NCI-H1092 (cell line): Measurements from ENCODE around the gene LAMA2.

Experiments used
- DNase-seq: peaks from one replicate; lab custom pipeline; 2025; lab: John Stamatoyannopoulos, UW

Gene LAMA2

GRCh38 chr6:128914051-128914450 is 31.1 kb downstream of the LAMA2 start:
- no peak for DNase-seq

DNA sequence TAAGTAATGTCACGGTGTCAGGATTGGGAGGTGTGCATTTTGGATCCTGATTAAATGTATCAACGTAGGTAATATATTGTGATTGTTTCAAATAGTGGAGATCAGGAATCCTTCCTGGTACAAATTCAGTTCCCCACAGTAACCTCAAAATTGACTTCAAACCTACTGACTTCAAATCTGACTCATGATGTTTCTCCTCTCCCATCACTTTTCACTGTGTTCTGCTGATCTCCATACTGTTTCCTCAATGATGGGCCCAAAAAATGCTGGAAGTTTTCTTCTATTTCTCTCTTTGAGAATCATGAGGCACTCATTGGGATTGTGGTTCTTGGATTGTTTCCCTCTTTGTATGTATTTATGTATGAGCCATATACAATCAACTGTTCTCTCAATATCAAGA is 35.9 kb downstream of the LAMA2 start:
- no peak for DNase-seq

DNA sequence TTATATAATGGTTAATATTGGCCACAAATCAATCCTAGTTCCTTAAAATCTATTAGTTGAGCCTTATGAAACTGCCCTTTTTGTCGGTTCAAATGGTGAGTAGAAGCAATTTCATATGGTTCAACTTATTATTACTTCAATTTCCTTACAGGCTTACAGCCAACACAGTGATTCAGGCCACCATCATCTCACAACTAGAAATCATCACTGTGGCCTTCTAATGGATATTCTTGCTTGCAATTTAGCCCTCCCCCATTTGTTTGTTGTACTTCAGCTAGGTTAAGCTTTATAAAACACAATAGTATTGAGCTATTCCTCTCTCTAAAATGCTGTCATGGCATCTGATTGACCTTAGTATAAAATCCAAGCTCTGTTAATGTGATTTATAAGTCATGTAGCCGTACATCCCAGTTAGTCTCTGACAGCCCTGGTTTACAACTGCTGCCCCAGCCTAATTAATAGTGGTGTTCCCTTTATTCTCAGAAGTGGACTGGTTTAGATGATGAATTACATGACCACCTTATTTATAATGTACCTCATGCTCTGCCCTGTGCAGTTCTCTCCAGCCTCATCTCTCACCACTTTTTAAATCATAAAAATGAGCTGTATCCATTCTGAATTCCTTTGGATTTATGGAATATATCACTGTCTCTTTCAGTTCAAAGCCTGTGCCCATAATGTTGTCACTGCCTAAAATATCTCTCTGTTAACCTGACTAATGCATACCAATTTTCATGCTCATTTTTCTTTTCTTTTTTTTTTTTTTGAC is 36.7 kb downstream of the LAMA2 start:
- DNase-seq, result no peak

DNA sequence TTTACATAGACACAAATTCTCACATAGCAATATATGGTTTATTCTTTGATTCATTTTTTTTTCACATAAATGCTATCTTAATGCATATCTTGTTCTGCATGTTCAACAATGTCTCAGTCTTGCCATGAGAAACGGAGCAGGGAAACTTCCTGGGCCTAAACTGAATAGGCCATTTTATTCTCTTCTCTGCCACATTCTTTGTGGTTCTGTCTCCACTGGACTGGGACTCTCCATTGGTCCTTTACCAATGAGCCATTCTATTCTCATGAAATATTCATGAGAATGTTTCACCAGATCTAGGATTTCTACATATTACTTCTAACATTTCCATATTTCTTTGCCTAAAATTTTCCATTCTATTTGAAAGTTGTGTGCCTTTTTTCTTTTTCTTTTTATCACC is 42.8 kb downstream of the LAMA2 start:
- DNase-seq, result no peak

DNA sequence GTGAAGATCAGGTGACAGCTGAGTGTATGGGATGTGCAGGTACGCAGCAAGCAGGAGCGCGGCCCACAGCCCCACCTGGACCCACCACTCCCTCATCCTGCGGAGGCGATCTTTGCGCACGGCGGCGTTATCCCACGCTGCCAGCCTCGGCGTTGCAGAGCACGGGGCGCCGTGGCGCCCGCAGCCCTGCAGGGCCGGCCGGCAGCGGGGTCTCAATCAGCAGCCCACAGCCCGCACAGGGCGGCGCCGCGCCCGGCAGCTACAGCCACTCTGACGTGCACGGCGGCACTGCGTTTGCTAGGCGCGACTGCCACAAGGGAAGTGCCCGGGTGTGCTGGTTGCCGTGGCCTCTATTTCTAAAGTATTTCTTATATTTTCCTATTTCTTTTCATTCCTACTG is 46.9 kb downstream of the LAMA2 start:
- no peak for DNase-seq

- no peak for DNase-seq
Measured at GRCh38 chr6:128930321-128930720, 47.4 kb downstream of the LAMA2 start.

- no peak for DNase-seq
Measured at GRCh38 chr6:128932061-128932460, 49.1 kb downstream of the LAMA2 start.

GRCh38 chr6:128950864-128951263 is 67.9 kb downstream of the LAMA2 start:
- no peak for DNase-seq

- no peak for DNase-seq
Measured at GRCh38 chr6:128952902-128953301, 70.0 kb downstream of the LAMA2 start.

DNA sequence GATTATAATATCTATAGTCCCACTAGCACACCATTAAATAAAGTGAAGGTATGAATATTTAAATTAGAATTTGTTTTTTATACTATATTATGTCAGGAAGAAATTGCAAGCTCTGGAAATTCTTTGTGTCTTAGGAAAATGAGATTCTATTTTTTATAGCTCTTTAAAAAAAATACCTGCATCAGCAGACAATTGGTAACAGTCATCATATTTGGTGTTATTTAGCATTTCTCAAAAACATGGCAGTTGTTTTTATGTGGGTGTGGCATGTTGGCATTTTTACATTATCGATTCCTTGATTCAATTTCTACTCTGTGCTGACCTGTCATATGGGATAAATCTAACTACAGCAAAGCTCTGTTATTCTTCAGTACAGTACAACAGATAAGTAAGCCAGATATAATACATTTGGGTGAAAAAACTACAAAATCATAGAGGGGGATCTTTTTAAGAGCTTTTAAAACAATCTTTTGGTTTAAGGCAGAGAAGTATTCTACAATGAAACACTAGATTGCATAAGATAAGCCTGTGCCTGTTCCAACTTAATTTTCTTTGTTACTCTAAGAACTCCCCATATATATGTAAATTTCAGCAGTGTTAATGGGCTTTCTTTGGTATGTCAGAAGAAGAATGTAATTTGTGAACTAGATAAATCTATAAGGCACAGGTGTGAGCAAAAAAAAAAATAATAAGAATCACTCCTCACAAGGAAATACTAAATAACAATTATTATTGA is 71.5 kb downstream of the LAMA2 start:
- no peak for DNase-seq

GRCh38 chr6:128963561-128963960 is 80.6 kb downstream of the LAMA2 start:
- no peak for DNase-seq

DNA sequence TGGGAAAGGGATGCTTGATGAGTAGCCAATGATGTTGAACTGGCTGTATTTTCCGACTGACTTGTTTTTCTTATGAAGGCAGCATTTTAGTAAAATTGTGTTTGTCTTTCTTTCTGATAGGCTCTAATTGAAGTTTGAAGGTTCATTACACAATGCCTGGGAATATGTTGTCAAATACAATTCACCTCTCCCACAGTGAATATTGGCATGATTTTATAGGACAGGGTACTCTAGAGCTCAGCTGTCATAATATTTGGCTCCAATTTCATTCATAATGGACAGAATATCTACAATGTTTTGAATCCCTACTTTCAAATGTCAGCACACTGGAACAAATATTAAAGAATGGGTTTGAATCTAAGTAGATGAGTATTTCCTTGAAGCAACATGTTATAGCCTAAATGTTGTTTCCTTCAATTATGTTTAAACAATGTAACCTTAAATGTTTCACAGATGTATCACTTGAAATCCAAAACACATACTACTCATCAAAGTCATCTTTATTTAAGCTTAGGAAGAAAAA is 81.4 kb downstream of the LAMA2 start:
- no peak for DNase-seq

DNA sequence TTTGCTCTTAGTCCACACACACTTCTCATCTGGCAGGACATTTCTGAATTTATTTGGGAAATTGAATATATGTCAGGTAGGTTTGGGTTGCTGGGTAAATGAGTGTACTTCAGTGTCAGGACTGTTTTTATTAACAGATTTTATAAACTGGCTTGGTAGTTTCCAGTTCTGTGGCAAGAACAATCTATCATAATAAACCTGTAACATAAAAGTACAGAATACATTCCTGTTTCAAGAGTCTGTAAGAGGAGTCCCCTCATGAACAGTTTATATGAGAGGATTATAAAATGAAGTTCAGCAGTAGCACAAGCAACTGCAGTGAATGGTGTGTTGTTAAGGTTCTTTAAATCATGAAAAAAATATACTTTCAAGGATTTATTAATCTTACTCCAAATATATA is 81.8 kb downstream of the LAMA2 start:
- no peak for DNase-seq

DNA sequence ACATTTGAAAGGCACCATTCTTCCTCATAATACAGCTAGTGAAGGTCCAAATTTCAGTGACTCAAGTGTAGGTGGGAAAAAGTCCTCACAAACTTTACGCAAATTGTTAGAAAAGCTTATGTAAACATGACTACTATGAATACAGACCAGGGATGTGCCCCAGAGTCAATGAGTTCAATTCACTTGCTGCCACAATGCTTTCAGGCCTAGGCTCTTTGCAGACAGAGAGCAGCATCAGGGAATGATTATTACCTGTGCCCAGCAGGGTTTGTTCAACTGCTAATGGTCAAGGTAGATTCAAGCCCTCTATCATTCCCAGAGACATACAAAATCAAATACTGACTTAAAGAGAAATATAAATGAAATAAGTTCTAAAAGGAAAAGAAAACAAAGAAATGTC is 84.0 kb downstream of the LAMA2 start:
- no peak for DNase-seq

- no peak for DNase-seq
Measured at GRCh38 chr6:128979071-128979470, 96.1 kb downstream of the LAMA2 start.

- DNase-seq, result no peak
Measured at GRCh38 chr6:128981716-128982115, 98.8 kb downstream of the LAMA2 start.

GRCh38 chr6:128990360-128990759 is 107.4 kb downstream of the LAMA2 start:
- DNase-seq, result no peak

DNA sequence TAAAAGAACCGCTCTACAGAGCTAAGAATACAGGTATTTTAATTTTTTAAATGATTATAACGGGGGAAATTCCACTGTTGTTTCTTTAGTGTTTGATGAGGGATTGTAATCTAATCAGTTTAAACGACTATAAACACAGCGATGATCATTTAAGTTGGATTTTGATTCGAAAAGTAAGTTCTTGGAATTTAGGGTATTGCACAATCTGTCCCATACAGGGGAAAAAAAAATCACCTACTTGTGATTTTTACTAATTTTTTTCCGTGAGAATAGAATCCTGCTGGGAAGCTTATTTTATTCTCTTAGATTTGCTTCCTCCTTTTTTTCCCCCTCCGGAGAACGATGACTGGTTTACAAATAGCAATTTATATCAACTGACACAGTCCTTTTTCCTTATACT is 108.0 kb downstream of the LAMA2 start:
- no peak for DNase-seq

DNA sequence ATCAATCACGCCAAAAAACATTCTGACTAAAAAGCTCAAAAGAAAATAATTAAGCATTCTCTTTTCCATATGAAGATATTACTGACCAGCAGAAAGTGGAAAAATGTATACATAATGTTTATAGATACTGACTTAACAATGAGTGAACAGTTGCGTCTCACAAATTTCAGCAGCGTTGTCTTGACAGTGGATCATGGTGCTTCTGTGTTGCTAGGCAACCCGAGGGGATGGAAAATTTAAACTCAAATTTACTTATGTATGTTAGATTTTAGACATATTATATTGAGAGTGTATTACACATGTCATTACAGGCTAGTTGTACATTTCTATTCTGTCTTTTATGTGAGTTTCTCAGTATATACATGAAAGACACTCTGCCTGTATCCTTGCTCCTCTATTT is 110.2 kb downstream of the LAMA2 start:
- no peak for DNase-seq

GRCh38 chr6:128997880-128998279 is 114.9 kb downstream of the LAMA2 start:
- no peak for DNase-seq

- no peak for DNase-seq
Measured at GRCh38 chr6:129006724-129007514, 124.0 kb downstream of the LAMA2 start.

- DNase-seq, result no peak
Measured at GRCh38 chr6:129007701-129008373, 124.9 kb downstream of the LAMA2 start.
